Nephron (organoid): Measurements from ENCODE around the gene NEAT1.

Source experiments
- H3K27ac Mint-ChIP-seq, 3 experiments: 2 replicates each; pipeline ENCODE4 v1.8.0; 2020; ENCODE audit warnings: mixed read lengths in 3 of 3, mild to moderate bottlenecking in 2 of 3, moderate library complexity in 1 of 3
- H3K27me3 Mint-ChIP-seq: 2 replicates; pipeline ENCODE4 v1.8.0; 2021; ENCODE audit warnings: low read depth, mild to moderate bottlenecking, moderate library complexity, mixed read lengths
- H3K36me3 Mint-ChIP-seq: 2 replicates; pipeline ENCODE4 v1.8.0; 2020; ENCODE audit warnings: low read depth, mixed read lengths
- H3K4me1 Mint-ChIP-seq: 2 replicates; pipeline ENCODE4 v1.8.0; 2020; ENCODE audit warnings: mixed read lengths
- H3K4me3 Mint-ChIP-seq, 3 experiments: 2 replicates each; pipeline ENCODE4 v1.8.0; 2020; ENCODE audit warnings: mild to moderate bottlenecking in 3 of 3, mixed read lengths in 3 of 3, moderate library complexity in 2 of 3
- H3K9me3 Mint-ChIP-seq: 2 replicates; pipeline ENCODE4 v1.8.0; 2020; ENCODE audit warnings: mixed read lengths
- CTCF ChIP-seq, 3 experiments: fragments of 200-600 bp; sonication (generic); IDR thresholded peaks; one replicate each; pipeline ENCODE4 v1.5.0; 2021; ENCODE audit warnings: antibody characterized with exemption in 3 of 3; ENCODE audit not compliant: unreplicated experiment in 3 of 3

NEAT1 gene

GRCh38 chr11:65392186-65392829 is 30.3 kb upstream of the NEAT1 start:
- Mint-ChIP-seq H3K27me3 (no peaks in the 10 kb centered on the region), H3K9me3 (no peaks in the 10 kb centered on the region), H3K27ac (no peak overlapping the region), H3K36me3 (peaks cover 7% of the 10 kb centered on the region), H3K4me3 (no peak overlapping the region), H3K4me1 (peaks cover 28% of the 10 kb centered on the region)
- no peak for TF ChIP-seq CTCF (IDR thresholded peaks at IDR 0.05; ENCODE audit: unreplicated experiment in 3 of 3)

GRCh38 chr11:65392899-65393298 is 29.7 kb upstream of the NEAT1 start:
- Mint-ChIP-seq H3K27me3 (no peaks in the 10 kb centered on the region), H3K4me3 (no peak overlapping the region), H3K4me1 (peaks cover 30% of the 10 kb centered on the region), H3K36me3 (peaks cover 10% of the 10 kb centered on the region), H3K27ac (no peak overlapping the region), H3K9me3 (no peaks in the 10 kb centered on the region)
- TF ChIP-seq CTCF (IDR thresholded peaks at IDR 0.05; ENCODE audit: unreplicated experiment in 3 of 3) = no peak

- Mint-ChIP-seq H3K27ac (no peak overlapping the region), H3K36me3 (peaks cover 15% of the 10 kb centered on the region), H3K9me3 (no peaks in the 10 kb centered on the region), H3K4me3 (no peak overlapping the region), H3K27me3 (no peaks in the 10 kb centered on the region), H3K4me1 (peaks cover 33% of the 10 kb centered on the region)
- TF ChIP-seq CTCF (IDR thresholded peaks at IDR 0.05; ENCODE audit: unreplicated experiment in 3 of 3) = no peak
Measured at GRCh38 chr11:65393513-65394079, 29.0 kb upstream of the NEAT1 start.

GRCh38 chr11:65394125-65394536 is 28.5 kb upstream of the NEAT1 start:
- Mint-ChIP-seq H3K4me3 (no peak overlapping the region), H3K9me3 (no peaks in the 10 kb centered on the region), H3K36me3 (peaks cover 17% of the 10 kb centered on the region), H3K4me1 (peaks cover 30% of the 10 kb centered on the region), H3K27ac (no peak overlapping the region), H3K27me3 (no peaks in the 10 kb centered on the region)
- TF ChIP-seq CTCF (IDR thresholded peaks at IDR 0.05; ENCODE audit: unreplicated experiment in 3 of 3) = no peak

- peaks cover 19% of the 10 kb centered on the region for H3K4me1 Mint-ChIP-seq
- peaks cover 20% of the 10 kb centered on the region for H3K36me3 Mint-ChIP-seq
- H3K4me3 Mint-ChIP-seq = no peak overlapping the region
- no peak overlapping the region for H3K27ac Mint-ChIP-seq
- TF ChIP-seq CTCF (IDR thresholded peaks at IDR 0.05; ENCODE audit: unreplicated experiment in 3 of 3) = no peak
- no peaks in the 10 kb centered on the region for H3K27me3 Mint-ChIP-seq
- H3K9me3 Mint-ChIP-seq = no peaks in the 10 kb centered on the region
Measured at GRCh38 chr11:65395961-65396530, 26.6 kb upstream of the NEAT1 start.
